CD4-positive, alpha-beta T cell (primary cell): ENCODE data around the gene GPR42. TPM values are rescaled to one million over a fixed set of nuclear protein-coding genes. Genes with fewer than 3 reads are reported as not detected.
"Not testable (repeated sequence)": the region's sequence is repeated elsewhere in the genome, so short reads cannot be mapped to it uniquely, and the experiment has no call there.

Experiments used
- ATAC-seq: fragments of 200-7000 bp; cut with Tn5 transposase; one replicate; pipeline ENCODE4 v1.10.0; 2022; ENCODE audit warnings: mild to moderate bottlenecking; ENCODE audit not compliant: poor library complexity
- CTCF ChIA-PET: fragments of 350-600 bp; sonication (Branson Sonifier 250); formaldehyde crosslinking; loops from one replicate; lab custom pipeline; 2021; ENCODE audit warnings: antibody characterized with exemption, inconsistent platforms; lab: Charles Lee
- POLR2A ChIA-PET: fragments of 350-600 bp; sonication (Branson Sonifier 250); formaldehyde crosslinking; loops from one replicate; lab custom pipeline; 2021; ENCODE audit warnings: antibody characterized with exemption, inconsistent platforms; lab: Charles Lee
- DNase-seq, 14 experiments: peaks; one replicate each; pipeline ENCODE4 v3.0.0-alpha.2; 2013 to 2020; ENCODE audit warnings: mixed read lengths in 2 of 14
- H3K27ac ChIP-seq, 2 donors: one replicate each; pipeline versions ENCODE4 v1.5.1 to v1.7.0; 2013; ENCODE audit warnings: low read length in 2 of 2, low read depth in 1 of 2, mild to moderate bottlenecking in 1 of 2
- H3K27me3 ChIP-seq, 2 experiments: 1 replicate in 1 of 2; 2 replicates in 1 of 2; pipeline versions ENCODE4 v1.6.1 to v1.7.0; 2013; ENCODE audit warnings: low read length in 2 of 2, control low read depth in 1 of 2, mild to moderate bottlenecking in 1 of 2, moderate library complexity in 1 of 2; ENCODE audit not compliant: insufficient read depth in 2 of 2, control insufficient read depth in 1 of 2
- H3K36me3 ChIP-seq: one replicate; pipeline ENCODE4 v1.6.1; 2013; ENCODE audit warnings: low read length, control low read depth; ENCODE audit not compliant: insufficient read depth
- H3K4me1 ChIP-seq: one replicate; pipeline ENCODE4 v1.6.1; 2013; ENCODE audit warnings: low read length, control low read depth; ENCODE audit not compliant: insufficient read depth
- H3K4me3 ChIP-seq: one replicate; pipeline ENCODE4 v1.5.1; 2013; ENCODE audit warnings: mild to moderate bottlenecking, low read length, moderate library complexity
- H3K9me3 ChIP-seq, 2 experiments: 1 replicate in 1 of 2; 2 replicates in 1 of 2; pipeline versions ENCODE4 v1.6.1 to v1.7.0; 2013; ENCODE audit warnings: low read length in 2 of 2, mild to moderate bottlenecking in 2 of 2, control low read depth in 1 of 2, moderate library complexity in 1 of 2; ENCODE audit not compliant: control insufficient read depth in 1 of 2, insufficient read depth in 1 of 2
- H3K27ac Mint-ChIP-seq: one replicate; pipeline ENCODE4 v1.8.0; 2020; ENCODE audit warnings: mixed read lengths
- H3K27me3 Mint-ChIP-seq: one replicate; pipeline ENCODE4 v1.8.0; 2021; ENCODE audit warnings: mixed read lengths
- H3K36me3 Mint-ChIP-seq: one replicate; pipeline ENCODE4 v1.8.0; 2021; ENCODE audit warnings: low read depth, mixed read lengths
- H3K4me1 Mint-ChIP-seq: one replicate; pipeline ENCODE4 v1.8.0; 2021; ENCODE audit warnings: low read depth, mixed read lengths
- H3K4me3 Mint-ChIP-seq: one replicate; pipeline ENCODE4 v1.8.0; 2020; ENCODE audit warnings: mild to moderate bottlenecking, mixed read lengths
- H3K9me3 Mint-ChIP-seq: one replicate; pipeline ENCODE4 v1.8.0; 2020; ENCODE audit warnings: mixed read lengths
- CTCF ChIP-seq: fragments of 200-600 bp; IDR thresholded peaks from one replicate; pipeline ENCODE4 v1.8.0; 2022; ENCODE audit warnings: antibody characterized with exemption, mild to moderate bottlenecking
- intact Hi-C, 2 experiments: fragments of 100-400 bp; cut with DNase I in 1 of 2; cut with micrococcal nuclease in 1 of 2; formaldehyde crosslinking; loops; one replicate each; pipeline versions ENCODE4 v1.15.1 to v1.9.0; 2023 to 2025; cut with DNase I, micrococcal nuclease
- total RNA-seq, 174 experiments: library from RNA in 2 of 174; stranded (reverse) in 2 of 174; gene quantifications; one replicate each; pipeline ENCODE4 v1.2.3 and lab custom pipeline; 2021 to 2026

The GPR42 gene
- total RNA-seq, 2 experiments from 2014 or later, result 0.14 TPM; not detected in 1

- H3K9me3 ChIP-seq, result no peaks in the 10 kb centered on the region
- no peaks in the 10 kb centered on the region for H3K36me3 ChIP-seq
- H3K27ac ChIP-seq, result no peak overlapping the region
- Mint-ChIP-seq H3K4me1 (no peaks in the 10 kb centered on the region), H3K9me3 (peaks cover 5% of the 10 kb centered on the region), H3K4me3 (no peak overlapping the region), H3K27ac (no peak overlapping the region), H3K27me3 (peaks cover 15% of the 10 kb centered on the region), H3K36me3 (no peaks in the 10 kb centered on the region)
- no peaks in the 10 kb centered on the region for H3K27me3 ChIP-seq
- intact Hi-C loops, result no loop called here
- no peak for ATAC-seq
- H3K4me1 ChIP-seq, result no peaks in the 10 kb centered on the region
- DNase-seq, result no peak
- H3K4me3 ChIP-seq, result no peak overlapping the region
- POLR2A ChIA-PET, result no interaction called here
- CTCF ChIA-PET, result no interaction called here
- TF ChIP-seq CTCF, result no peak
Observed at GRCh38 chr19:35375505-35376307, 4.8 kb downstream of the GPR42 start.

- intact Hi-C loops, result no loop called here
- no peaks in the 10 kb centered on the region for H3K36me3 Mint-ChIP-seq
- H3K9me3 Mint-ChIP-seq, result peaks cover 5% of the 10 kb centered on the region
- H3K36me3 ChIP-seq, result no peaks in the 10 kb centered on the region
- no peaks in the 10 kb centered on the region for H3K27me3 ChIP-seq
- ChIA-PET CTCF (no interaction called here), POLR2A (no interaction called here)
- TF ChIP-seq CTCF, result no peak
- peaks cover 20% of the 10 kb centered on the region for H3K27me3 Mint-ChIP-seq
- no peaks in the 10 kb centered on the region for H3K4me1 ChIP-seq
- no peaks in the 10 kb centered on the region for H3K4me1 Mint-ChIP-seq
- DNase-seq (no peak), ATAC-seq (no peak)
- no peak overlapping the region for H3K27ac ChIP-seq
- H3K4me3 ChIP-seq, result no peak overlapping the region
- no peaks in the 10 kb centered on the region for H3K9me3 ChIP-seq
- H3K27ac Mint-ChIP-seq, result no peak overlapping the region
- no peak overlapping the region for H3K4me3 Mint-ChIP-seq
Observed at GRCh38 chr19:35377656-35378055, 6.8 kb downstream of the GPR42 start.

GRCh38 chr19:35378356-35378755 is 7.5 kb downstream of the GPR42 start:
- intact Hi-C loops, result no loop called here
- CTCF ChIA-PET, result no interaction called here
- Mint-ChIP-seq H3K27me3 (peaks cover 23% of the 10 kb centered on the region), H3K36me3 (no peaks in the 10 kb centered on the region), H3K4me1 (no peaks in the 10 kb centered on the region), H3K4me3 (no peak overlapping the region), H3K9me3 (peaks cover 5% of the 10 kb centered on the region), H3K27ac (no peak overlapping the region)
- no peaks in the 10 kb centered on the region for H3K4me1 ChIP-seq
- TF ChIP-seq CTCF, result no peak
- DNase-seq (no peak), ATAC-seq (no peak)
- H3K27me3 ChIP-seq, result no peaks in the 10 kb centered on the region
- no peak overlapping the region for H3K4me3 ChIP-seq
- POLR2A ChIA-PET, result no interaction called here
- no peaks in the 10 kb centered on the region for H3K9me3 ChIP-seq
- H3K36me3 ChIP-seq, result no peaks in the 10 kb centered on the region
- H3K27ac ChIP-seq, result no peak overlapping the region

- H3K27ac Mint-ChIP-seq, POLR2A ChIA-PET, H3K9me3 ChIP-seq, ATAC-seq, H3K4me1 Mint-ChIP-seq, intact Hi-C loops, H3K4me3 Mint-ChIP-seq, H3K27ac ChIP-seq, H3K27me3 ChIP-seq, H3K9me3 Mint-ChIP-seq, H3K4me3 ChIP-seq, H3K36me3 ChIP-seq, H3K36me3 Mint-ChIP-seq, CTCF ChIA-PET, DNase-seq, H3K4me1 ChIP-seq: not testable (repeated sequence)
- H3K27me3 Mint-ChIP-seq, result peaks cover 20% of the 10 kb centered on the region
Observed at GRCh38 chr19:35379545-35379944, 8.7 kb downstream of the GPR42 start.
